DOHH2 (cell line): Measurements from ENCODE around the gene HIPK2.

Experiments used
- H3F3A ChIP-seq: fragments of 200-600 bp; sonication (generic), shearing (Covaris generic); 2 replicates; pipeline ENCODE4 v1.6.0; 2016; ENCODE audit warnings: antibody characterized with exemption, mild to moderate bottlenecking; ENCODE audit not compliant: control insufficient read depth, insufficient read depth
- H3K27ac ChIP-seq: fragments of 200-600 bp; sonication (generic); 2 replicates; pipeline ENCODE4 v1.5.1; 2014; ENCODE audit warnings: low read depth, mild to moderate bottlenecking, low read length, moderate library complexity
- H3K27me3 ChIP-seq: fragments of 200-600 bp; sonication (generic); 2 replicates; pipeline ENCODE4 v1.6.1; 2014; ENCODE audit warnings: mild to moderate bottlenecking, low read length, mixed read lengths; ENCODE audit not compliant: control insufficient read depth
- H3K36me3 ChIP-seq: fragments of 200-600 bp; sonication (generic); 2 replicates; pipeline ENCODE4 v1.6.1; 2014; ENCODE audit warnings: mild to moderate bottlenecking, low read length, moderate library complexity, mixed read lengths; ENCODE audit not compliant: control insufficient read depth
- H3K4me1 ChIP-seq: fragments of 200-600 bp; sonication (generic); 2 replicates; pipeline ENCODE4 v1.6.1; 2014; ENCODE audit warnings: mild to moderate bottlenecking, low read length, mixed read lengths; ENCODE audit not compliant: control insufficient read depth
- H3K4me2 ChIP-seq: fragments of 200-600 bp; sonication (generic); 2 replicates; pipeline ENCODE4 v1.6.0; 2014; ENCODE audit warnings: mild to moderate bottlenecking, low read length, moderate library complexity
- H3K4me3 ChIP-seq: fragments of 200-600 bp; sonication (generic); 2 replicates; pipeline ENCODE4 v1.5.1; 2014; ENCODE audit warnings: mild to moderate bottlenecking, low read length, mixed read lengths
- H3K79me2 ChIP-seq: fragments of 200-600 bp; sonication (generic); 2 replicates; pipeline ENCODE4 v1.6.1; 2014; ENCODE audit warnings: mild to moderate bottlenecking, low read length, mixed read lengths; ENCODE audit not compliant: control insufficient read depth
- H3K9me2 ChIP-seq: fragments of 200-600 bp; sonication (generic); replicated peaks from 2 replicates; pipeline ENCODE4 v1.6.1; 2014; ENCODE audit warnings: mild to moderate bottlenecking, low read length, mixed read lengths; ENCODE audit not compliant: control insufficient read depth
- H3K9me3 ChIP-seq: fragments of 200-600 bp; sonication (generic); 2 replicates; pipeline ENCODE4 v1.6.1; 2014; ENCODE audit warnings: antibody characterized with exemption, low read length, mixed read lengths; ENCODE audit not compliant: control insufficient read depth, insufficient read depth
- H4K20me1 ChIP-seq: fragments of 200-600 bp; sonication (generic); 2 replicates; pipeline ENCODE4 v1.6.0; 2014; ENCODE audit warnings: low read depth, mild to moderate bottlenecking, antibody characterized with exemption, low read length, moderate library complexity; ENCODE audit not compliant: control insufficient read depth, insufficient read depth
- CTCF ChIP-seq: fragments of 200-600 bp; sonication (generic); IDR thresholded peaks from one replicate; pipeline ENCODE4 v1.5.1; 2014; ENCODE audit warnings: antibody characterized with exemption, mild to moderate bottlenecking, low read depth, low read length; ENCODE audit not compliant: poor library complexity, severe bottlenecking
- EZH2phosphoT487 ChIP-seq: fragments of 200-600 bp; sonication (generic); IDR thresholded peaks from 2 replicates; pipeline ENCODE4 v1.6.1; 2017; ENCODE audit warnings: borderline replicate concordance, mild to moderate bottlenecking, antibody characterized with exemption, low read length, moderate library complexity, mixed read lengths

The HIPK2 gene

GRCh38 chr7:139574618-139575337, 203.0 kb downstream of the HIPK2 start:
- H3K27ac ChIP-seq: no peak overlapping the region
- no peak overlapping the region for H3K4me2 ChIP-seq
- H3K9me2 ChIP-seq: no peaks in the 10 kb centered on the region
- TF ChIP-seq EZH2phosphoT487 (no peak), CTCF (no peak)
- H3K79me2 ChIP-seq: no peaks in the 10 kb centered on the region
- H3K4me3 ChIP-seq: no peak overlapping the region
- H3K36me3 ChIP-seq: no peaks in the 10 kb centered on the region
- no peaks in the 10 kb centered on the region for H3K27me3 ChIP-seq
- H4K20me1 ChIP-seq: no peaks in the 10 kb centered on the region
- H3F3A ChIP-seq: no peaks in the 10 kb centered on the region
- no peaks in the 10 kb centered on the region for H3K9me3 ChIP-seq
- no peaks in the 10 kb centered on the region for H3K4me1 ChIP-seq

GRCh38 chr7:139573871-139574270, 203.9 kb downstream of the HIPK2 start:
- Histone ChIP-seq H3K36me3 (no peaks in the 10 kb centered on the region), H3K9me3 (no peaks in the 10 kb centered on the region), H3K79me2 (no peaks in the 10 kb centered on the region)

GRCh38 chr7:139572704-139573385, 205.0 kb downstream of the HIPK2 start:
- Histone ChIP-seq H4K20me1 (no peaks in the 10 kb centered on the region), H3K9me2 (no peaks in the 10 kb centered on the region), H3K27me3 (no peaks in the 10 kb centered on the region), H3K27ac (no peak overlapping the region), H3K9me3 (no peaks in the 10 kb centered on the region), H3K4me3 (no peak overlapping the region), H3F3A (no peaks in the 10 kb centered on the region), H3K79me2 (no peaks in the 10 kb centered on the region), H3K36me3 (no peaks in the 10 kb centered on the region), H3K4me2 (no peak overlapping the region), H3K4me1 (no peaks in the 10 kb centered on the region)
- no peak for TF ChIP-seq CTCF
- TF ChIP-seq EZH2phosphoT487: no peak

More at GRCh38 chr7:139573871-139574270, 203.9 kb downstream of the HIPK2 start:
- H3K4me2 ChIP-seq: no peak overlapping the region
- TF ChIP-seq CTCF (no peak), EZH2phosphoT487 (no peak)
- H3K27me3 ChIP-seq: no peaks in the 10 kb centered on the region
- H4K20me1 ChIP-seq: no peaks in the 10 kb centered on the region
- no peaks in the 10 kb centered on the region for H3F3A ChIP-seq
- no peaks in the 10 kb centered on the region for H3K4me1 ChIP-seq
- H3K9me2 ChIP-seq: no peaks in the 10 kb centered on the region
- no peak overlapping the region for H3K27ac ChIP-seq
- no peak overlapping the region for H3K4me3 ChIP-seq
